ENCODE data around the gene TBR1. TPM values are rescaled to one million over a fixed set of nuclear protein-coding genes. Genes with fewer than 3 reads are reported as not detected.
A peak's percentile ranks its signal among the peaks of the same experiment; 100 is the strongest.

The TBR1 gene
- total and polyA plus RNA-seq, 8 donors: 0.04 to 0.08 (median 0.07) TPM; not detected in 4

DNA sequence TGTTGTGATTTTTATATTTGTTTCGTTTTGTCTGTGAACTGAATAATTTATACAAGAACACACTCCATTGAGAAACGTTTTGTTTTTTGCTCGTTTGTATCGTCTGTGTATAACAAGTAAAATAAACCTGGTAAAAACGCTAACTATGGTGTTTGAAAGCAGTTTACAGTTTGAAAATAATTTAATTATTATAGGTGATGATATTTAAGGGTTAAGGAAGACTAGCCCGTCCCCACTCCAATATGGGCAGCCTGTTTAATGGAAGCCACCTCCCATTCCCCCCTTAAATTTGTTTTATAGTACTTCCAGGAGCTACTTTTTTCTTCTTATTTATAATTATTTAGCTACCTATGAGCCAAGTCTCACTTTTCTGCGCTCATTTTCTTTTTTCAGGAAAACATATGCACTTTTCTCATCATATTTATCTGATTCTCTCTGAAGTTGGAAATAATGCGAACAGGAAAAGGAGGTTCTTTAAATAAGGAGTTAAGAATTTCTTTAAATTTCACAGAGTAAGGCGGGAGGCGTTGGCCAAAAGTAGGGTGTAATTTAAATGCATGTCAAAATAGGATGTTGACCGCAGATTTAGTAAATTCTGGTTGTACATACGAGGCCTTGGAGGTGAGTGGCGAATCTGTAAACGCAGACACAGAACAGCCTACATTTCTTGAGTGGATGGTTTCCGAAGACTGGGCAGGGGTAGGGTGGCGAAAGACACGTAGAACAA lies 9.8 kb downstream of the TBR1 start:
- Histone ChIP-seq H3K4me1 (peaks cover 6 to 17% of the 10 kb centered on the region in 2 donors), H3K9me3 (no peaks in the 10 kb centered on the region), H3K36me3 (no peaks in the 10 kb centered on the region), H3K4me3 (no peak overlapping the region), H3K27me3 (peaks cover 95 to 100% of the 10 kb centered on the region in 2 donors), H3K27ac (no peak overlapping the region)
- intact Hi-C loops (cut with DNase I): no loop called here
- TF ChIP-seq, protein P1, sequence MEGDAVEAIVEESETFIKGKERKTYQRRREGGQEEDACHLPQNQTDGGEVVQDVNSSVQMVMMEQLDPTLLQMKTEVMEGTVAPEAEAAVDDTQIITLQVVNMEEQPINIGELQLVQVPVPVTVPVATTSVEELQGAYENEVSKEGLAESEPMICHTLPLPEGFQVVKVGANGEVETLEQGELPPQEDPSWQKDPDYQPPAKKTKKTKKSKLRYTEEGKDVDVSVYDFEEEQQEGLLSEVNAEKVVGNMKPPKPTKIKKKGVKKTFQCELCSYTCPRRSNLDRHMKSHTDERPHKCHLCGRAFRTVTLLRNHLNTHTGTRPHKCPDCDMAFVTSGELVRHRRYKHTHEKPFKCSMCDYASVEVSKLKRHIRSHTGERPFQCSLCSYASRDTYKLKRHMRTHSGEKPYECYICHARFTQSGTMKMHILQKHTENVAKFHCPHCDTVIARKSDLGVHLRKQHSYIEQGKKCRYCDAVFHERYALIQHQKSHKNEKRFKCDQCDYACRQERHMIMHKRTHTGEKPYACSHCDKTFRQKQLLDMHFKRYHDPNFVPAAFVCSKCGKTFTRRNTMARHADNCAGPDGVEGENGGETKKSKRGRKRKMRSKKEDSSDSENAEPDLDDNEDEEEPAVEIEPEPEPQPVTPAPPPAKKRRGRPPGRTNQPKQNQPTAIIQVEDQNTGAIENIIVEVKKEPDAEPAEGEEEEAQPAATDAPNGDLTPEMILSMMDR (IDR thresholded peaks at IDR 0.05): no peak
- no peak for ATAC-seq
- no peak for DNase-seq

DNA sequence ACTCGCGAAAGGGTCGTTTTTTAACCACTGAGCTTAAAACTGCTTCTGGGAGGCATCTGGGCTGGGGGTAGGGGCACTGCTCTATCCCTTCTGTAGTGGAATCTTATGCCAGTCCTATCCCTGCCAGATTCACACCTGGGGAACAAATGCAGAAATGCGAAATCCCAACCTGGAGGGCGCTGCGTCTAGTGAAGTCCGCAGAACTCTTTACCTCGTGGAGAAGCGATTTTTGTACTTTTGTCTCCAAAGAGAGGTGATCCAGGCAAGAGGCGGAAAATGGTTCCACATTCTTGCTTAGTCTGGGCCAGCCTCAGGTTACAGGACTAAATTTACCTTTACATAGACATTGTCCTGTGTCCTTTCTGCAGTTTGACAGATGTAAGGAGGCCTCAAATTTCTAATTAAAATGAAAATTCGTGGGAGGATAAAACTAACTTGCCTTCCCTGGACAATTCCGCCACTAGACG lies 10.4 kb downstream of the TBR1 start:
- no peak overlapping the region for H3K27ac ChIP-seq
- intact Hi-C loops (cut with DNase I): no loop called here
- ATAC-seq: no peak
- H3K9me3 ChIP-seq: no peaks in the 10 kb centered on the region
- TF ChIP-seq, protein P1 (IDR thresholded peaks at IDR 0.05): no peak
- H3K4me1 ChIP-seq: peaks cover 6 to 17% of the 10 kb centered on the region in 2 donors
- H3K36me3 ChIP-seq: no peaks in the 10 kb centered on the region
- no peak for DNase-seq
- H3K27me3 ChIP-seq: peaks cover 91 to 100% of the 10 kb centered on the region in 2 donors
- H3K4me3 ChIP-seq: no peak overlapping the region

DNA sequence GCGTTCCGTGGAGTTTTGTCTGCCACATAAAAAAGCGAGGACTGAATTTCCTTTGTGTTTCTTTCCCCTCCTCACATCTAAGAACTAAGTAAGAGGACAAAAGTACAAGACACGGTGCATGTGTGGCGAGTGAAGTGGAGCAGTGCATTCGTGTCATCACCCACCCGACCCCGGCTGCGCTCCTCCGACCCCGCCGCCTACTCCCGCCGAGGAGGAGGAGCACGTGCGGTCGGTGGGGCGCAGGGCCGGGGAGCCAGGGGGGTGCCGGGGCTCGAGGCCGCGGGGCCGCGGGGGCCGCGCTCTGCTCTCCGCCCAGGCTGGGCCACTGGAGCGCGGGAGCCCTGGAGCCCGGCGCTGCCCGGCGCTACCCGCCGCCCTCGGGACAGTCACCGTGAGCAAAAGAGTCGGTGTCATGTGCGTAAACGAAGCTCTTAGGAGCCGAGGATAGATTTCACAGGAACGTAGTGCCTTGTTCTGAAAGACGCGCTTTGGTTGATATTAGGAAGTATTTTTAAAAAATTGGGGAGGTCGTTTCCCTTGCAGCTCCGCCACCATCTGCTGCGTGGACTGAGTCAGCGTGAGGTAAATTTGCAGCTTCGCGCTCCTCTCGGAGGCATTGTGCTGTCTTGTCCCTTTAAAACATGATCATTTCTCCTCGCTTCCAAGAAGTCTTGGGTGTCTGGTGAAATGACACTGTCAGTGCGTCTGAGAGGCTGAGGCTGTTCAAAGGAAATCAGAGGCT lies 11.0 kb downstream of the TBR1 start:
- no peaks in the 10 kb centered on the region for H3K36me3 ChIP-seq
- TF ChIP-seq, protein P1 (IDR thresholded peaks at IDR 0.05): no peak
- H3K27me3 ChIP-seq: peaks cover 93 to 100% of the 10 kb centered on the region in 2 donors
- H3K9me3 ChIP-seq: no peaks in the 10 kb centered on the region
- no peak overlapping the region for H3K4me3 ChIP-seq
- H3K27ac ChIP-seq: no peak overlapping the region
- intact Hi-C loops (cut with DNase I): no loop called here
- DNase-seq (peak in 1 of 4 donors; percentile 76), ATAC-seq (peak; percentile 21)
- peaks cover 6 to 17% of the 10 kb centered on the region in 2 donors for H3K4me1 ChIP-seq

DNA sequence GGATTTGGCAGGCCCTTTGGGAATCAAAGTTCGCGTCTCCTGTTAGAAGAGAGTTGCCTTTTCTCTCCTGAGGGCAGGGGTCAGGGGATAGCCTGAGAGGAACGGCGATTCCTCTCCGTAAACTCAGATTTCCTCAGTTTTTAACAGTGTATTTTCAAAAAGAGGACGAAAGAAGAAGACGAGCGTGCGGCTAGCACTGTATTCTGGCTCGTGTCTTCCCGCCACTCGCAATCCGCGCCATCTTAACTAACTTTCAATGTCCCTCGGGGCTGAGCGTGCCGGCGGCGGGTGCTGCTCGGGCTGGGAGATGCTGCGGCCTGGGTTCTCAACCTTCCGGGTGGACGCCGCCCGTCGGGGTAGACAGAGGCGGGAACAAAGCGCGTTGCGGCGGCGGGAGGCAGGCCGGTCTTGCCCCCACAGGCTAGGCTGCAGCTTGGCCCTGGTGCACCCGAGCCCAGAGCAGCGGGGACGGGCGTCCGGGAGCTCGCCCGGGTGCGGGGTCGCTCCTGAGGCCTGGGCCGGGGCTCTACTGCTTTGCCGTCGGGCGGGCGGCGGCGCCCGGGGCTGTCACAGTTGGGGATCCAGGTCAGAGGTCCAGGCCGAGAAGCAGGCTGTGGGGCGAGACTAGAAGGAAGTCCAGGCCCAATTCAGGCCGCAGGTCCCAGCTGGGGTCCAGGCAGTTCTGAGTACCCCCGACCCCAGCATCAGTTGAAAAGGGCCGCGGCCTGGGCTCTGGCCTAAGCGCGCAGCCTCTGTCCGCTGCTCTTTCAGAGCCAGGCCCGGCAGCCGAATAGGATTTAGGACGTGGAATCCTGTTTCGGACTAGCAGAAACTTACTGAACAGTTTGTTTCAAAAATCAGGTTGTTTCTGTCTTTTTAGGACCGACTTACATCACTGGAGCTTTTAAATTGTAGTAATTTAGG lies 11.8 kb downstream of the TBR1 start:
- no peaks in the 10 kb centered on the region for H3K36me3 ChIP-seq
- H3K9me3 ChIP-seq: no peaks in the 10 kb centered on the region
- no peak overlapping the region for H3K27ac ChIP-seq
- peaks cover 85 to 100% of the 10 kb centered on the region in 2 donors for H3K27me3 ChIP-seq
- H3K4me1 ChIP-seq: peaks cover 6 to 17% of the 10 kb centered on the region in 2 donors
- H3K4me3 ChIP-seq: no peak overlapping the region
- DNase-seq: peak in 1 of 4 donors; percentile 81
- no peak for ATAC-seq
- intact Hi-C loops (cut with DNase I): no loop called here
- TF ChIP-seq, protein P1 (IDR thresholded peaks at IDR 0.05): no peak

Measured in left lung (tissue), 10 donors.